ENCODE results near the gene OOSP4A.
"Not testable (repeated sequence)": the region's sequence is repeated elsewhere in the genome, so short reads cannot be mapped to it uniquely, and the experiment has no call there.

OOSP4A gene

DNA sequence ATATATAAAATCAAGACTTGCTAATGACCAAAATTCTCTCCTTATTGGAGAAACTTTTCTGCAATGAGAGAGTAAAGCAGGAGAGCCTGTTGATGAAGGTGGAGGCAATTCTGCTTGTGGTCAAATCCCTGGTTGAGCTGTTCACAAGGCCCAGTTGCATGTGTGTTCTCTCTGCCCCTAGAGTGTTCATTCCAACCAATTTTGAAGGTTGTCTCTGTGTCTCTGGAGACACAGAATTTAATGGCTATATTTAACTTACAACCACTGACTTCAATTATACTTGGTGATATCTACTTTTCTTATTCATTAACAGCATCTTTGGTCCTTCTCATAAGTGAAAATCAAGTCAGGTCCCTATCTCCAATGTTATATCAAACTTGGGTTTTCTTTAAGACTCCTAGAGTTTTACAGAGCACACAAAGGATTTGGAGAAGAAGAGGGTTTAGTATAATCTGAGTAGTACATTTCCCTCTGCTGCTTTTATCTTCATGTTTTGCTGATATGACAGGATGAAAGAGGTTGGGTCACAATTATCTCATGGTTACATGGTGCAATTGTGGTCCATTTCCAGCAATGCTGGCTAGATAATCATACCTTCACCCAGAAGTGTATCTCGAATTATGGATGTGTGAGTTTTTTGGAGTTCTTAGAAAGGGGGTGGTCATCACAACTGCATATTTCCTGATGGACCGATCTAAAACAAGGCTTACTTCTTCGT lies 4.0 kb downstream of the OOSP4A start:
- TF ChIP-seq, protein P1, sequence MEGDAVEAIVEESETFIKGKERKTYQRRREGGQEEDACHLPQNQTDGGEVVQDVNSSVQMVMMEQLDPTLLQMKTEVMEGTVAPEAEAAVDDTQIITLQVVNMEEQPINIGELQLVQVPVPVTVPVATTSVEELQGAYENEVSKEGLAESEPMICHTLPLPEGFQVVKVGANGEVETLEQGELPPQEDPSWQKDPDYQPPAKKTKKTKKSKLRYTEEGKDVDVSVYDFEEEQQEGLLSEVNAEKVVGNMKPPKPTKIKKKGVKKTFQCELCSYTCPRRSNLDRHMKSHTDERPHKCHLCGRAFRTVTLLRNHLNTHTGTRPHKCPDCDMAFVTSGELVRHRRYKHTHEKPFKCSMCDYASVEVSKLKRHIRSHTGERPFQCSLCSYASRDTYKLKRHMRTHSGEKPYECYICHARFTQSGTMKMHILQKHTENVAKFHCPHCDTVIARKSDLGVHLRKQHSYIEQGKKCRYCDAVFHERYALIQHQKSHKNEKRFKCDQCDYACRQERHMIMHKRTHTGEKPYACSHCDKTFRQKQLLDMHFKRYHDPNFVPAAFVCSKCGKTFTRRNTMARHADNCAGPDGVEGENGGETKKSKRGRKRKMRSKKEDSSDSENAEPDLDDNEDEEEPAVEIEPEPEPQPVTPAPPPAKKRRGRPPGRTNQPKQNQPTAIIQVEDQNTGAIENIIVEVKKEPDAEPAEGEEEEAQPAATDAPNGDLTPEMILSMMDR (IDR thresholded peaks at IDR 0.05; ENCODE audit: extremely low read depth, insufficient read depth, missing control alignments), result no peak
- DNase-seq (ENCODE audit: low spot score), result no peak
- in situ Hi-C loops (cut with MboI; ENCODE audit: low pct_unique_long_range_greater_than_20kb, low sequenced_read_pairs, unreplicated experiment), result no loop called here

DNA sequence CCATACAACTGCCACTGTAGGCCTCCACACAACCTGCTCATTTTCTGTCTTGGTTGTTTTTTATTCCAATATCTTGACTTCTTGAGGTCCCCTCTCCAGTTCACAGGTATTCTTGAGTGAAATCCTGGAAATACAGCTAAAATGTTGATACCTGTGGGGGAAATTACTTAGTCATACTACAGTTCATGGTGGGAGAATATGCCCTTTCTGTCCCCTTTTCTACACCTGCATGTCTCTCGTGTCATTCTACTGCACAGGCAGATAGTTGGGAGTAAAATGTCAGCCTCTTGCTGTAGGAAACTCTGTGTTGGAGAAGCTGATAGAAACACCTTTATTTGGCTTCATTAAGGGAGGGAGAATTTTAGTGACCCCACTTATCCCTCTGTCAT lies 4.6 kb downstream of the OOSP4A start:
- in situ Hi-C loops (cut with MboI; ENCODE audit: low pct_unique_long_range_greater_than_20kb, low sequenced_read_pairs, unreplicated experiment), result no loop called here
- no peak for DNase-seq (ENCODE audit: low spot score)
- TF ChIP-seq, protein P1 (IDR thresholded peaks at IDR 0.05; ENCODE audit: extremely low read depth, insufficient read depth, missing control alignments), result no peak

DNA sequence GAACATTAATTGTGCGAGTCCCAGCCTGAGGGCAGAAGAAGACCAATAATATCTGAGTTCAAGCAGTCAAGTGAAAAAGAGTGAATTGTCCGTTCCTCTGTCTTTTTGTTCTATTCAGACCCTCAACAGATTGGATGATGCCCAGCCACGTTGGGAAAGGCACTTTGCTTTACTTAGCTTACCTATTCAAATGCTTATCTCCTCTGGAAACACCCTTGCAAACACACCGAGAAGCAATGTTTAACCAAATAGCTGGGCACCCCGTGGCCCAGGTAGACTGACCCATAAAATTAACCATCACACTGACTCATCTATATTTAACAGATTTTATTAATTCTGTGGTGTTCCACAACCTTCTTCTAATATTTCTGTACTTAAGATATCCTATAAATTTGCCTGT lies 9.3 kb downstream of the OOSP4A start:
- in situ Hi-C loops (cut with MboI; ENCODE audit: low pct_unique_long_range_greater_than_20kb, low sequenced_read_pairs, unreplicated experiment), result no loop called here
- no peak for DNase-seq (ENCODE audit: low spot score)

DNA sequence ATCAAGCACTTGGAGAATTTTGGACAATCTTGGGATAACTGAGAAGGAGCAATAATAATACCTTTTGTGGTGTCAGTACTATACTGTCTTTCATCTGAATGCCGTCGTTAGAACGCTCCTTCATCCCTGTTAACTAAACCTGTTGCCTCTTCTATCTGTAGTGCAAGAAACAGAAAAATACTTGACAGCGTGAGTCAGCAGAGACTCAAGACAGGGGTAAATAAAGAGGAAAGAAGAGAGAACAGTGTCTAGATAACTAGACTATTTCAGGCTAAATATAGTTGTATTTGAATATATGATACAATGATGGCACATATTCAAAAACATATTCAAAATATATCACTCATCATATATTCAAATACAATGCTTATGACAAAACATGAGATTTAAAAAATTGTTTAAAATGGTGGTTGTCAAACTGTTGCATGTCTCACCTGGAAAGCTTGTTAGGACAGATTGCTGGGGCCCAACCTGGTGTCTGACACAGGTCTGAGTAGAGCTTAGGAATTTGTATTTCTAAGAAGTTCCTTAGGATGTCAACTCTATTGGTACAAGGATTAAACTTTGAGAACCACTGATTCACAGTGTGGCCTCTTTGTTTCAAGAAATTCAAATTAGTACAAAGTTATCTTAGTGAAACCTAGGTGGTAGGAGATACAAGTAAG lies 17.4 kb downstream of the OOSP4A start:
- no peak for DNase-seq (ENCODE audit: low spot score)
- in situ Hi-C loops (cut with MboI; ENCODE audit: low pct_unique_long_range_greater_than_20kb, low sequenced_read_pairs, unreplicated experiment), result no loop called here
- TF ChIP-seq, protein P1 (IDR thresholded peaks at IDR 0.05; ENCODE audit: extremely low read depth, insufficient read depth, missing control alignments), result no peak

More for the DNA sequence above, 9.3 kb downstream of the OOSP4A start:
- TF ChIP-seq, protein P1 (IDR thresholded peaks at IDR 0.05; ENCODE audit: extremely low read depth, insufficient read depth, missing control alignments), result no peak

DNA sequence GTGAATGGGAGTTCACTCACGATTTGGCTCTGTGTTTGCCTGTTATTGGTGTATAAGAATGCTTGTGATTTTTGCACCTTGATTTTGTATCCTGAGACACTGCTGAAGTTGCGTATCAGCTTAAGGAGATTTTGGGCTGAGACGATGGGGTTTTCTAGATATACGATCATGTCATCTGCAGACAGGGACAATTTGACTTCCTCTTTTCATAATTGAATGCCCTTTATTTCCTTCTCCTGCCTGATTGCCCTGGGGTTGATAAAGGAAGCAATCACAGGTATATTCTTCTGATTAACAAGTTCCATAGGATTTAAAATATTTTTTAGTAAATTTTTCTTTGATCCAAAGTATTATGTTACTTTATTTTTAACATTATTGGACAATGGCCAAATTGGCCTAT lies 18.2 kb downstream of the OOSP4A start:
- DNase-seq (ENCODE audit: low spot score); in situ Hi-C loops (cut with MboI; ENCODE audit: low pct_unique_long_range_greater_than_20kb, low sequenced_read_pairs, unreplicated experiment): not testable (repeated sequence)

DNA sequence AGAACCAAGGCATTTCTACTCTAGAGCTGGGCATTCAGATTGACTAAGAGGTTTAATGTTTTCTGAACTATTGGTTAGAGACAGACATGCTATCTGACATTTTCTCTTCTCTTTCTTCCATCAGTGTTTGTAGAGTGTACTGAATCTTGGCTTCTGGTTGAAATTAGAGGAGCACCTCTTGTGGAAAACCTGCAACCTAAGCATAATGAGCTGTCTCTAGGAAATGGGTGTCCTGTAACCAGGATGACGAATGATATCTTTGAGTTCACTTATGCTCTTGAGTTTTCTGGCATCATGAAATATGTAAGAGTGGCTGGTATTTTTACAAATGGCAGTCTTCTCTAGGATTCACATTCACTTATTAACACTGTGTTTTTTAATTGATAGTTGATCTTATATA lies 19.4 kb downstream of the OOSP4A start:
- DNase-seq (ENCODE audit: low spot score), result no peak
- in situ Hi-C loops (cut with MboI; ENCODE audit: low pct_unique_long_range_greater_than_20kb, low sequenced_read_pairs, unreplicated experiment), result no loop called here
- TF ChIP-seq, protein P1 (IDR thresholded peaks at IDR 0.05; ENCODE audit: extremely low read depth, insufficient read depth, missing control alignments), result no peak

DNA sequence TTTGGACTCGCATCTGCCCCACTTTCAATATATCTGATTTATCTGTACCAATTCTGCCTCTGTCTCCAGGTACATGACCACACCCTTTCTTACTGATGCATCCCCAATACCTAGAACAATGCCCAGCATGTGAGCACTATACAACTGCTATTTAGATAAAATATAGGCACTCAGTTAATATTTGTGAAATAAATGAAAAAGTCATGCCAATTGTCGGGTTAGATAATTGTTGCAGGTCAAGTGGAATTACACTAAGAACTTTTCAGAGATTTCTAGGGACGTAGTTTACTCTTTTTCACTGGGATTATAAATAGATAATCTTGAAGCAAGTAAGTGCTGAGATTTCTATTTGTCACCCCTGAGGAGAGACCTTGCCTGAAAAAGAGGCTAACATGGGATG lies 20.5 kb downstream of the OOSP4A start:
- in situ Hi-C loops (cut with MboI; ENCODE audit: low pct_unique_long_range_greater_than_20kb, low sequenced_read_pairs, unreplicated experiment), result no loop called here
- no peak for DNase-seq (ENCODE audit: low spot score)
- TF ChIP-seq, protein P1 (IDR thresholded peaks at IDR 0.05; ENCODE audit: extremely low read depth, insufficient read depth, missing control alignments), result no peak
